AG09319 (cell line): ENCODE measurements around the gene GALNS.

Experiments
- DNase-seq: peaks from one replicate; pipeline ENCODE4 v3.0.0-alpha.2; 2010; ENCODE audit warnings: low read depth; ENCODE audit errors: extremely low read depth
- CTCF ChIP-seq: IDR thresholded peaks from 2 replicates; pipeline ENCODE4 v1.5.1; 2011; ENCODE audit warnings: low read depth, mild to moderate bottlenecking, inconsistent platforms, low read length, moderate library complexity

Gene GALNS

GRCh38 chr16:88834670-88835069, 22.1 kb downstream of the GALNS start:
- DNase-seq = no peak
- no peak for TF ChIP-seq CTCF

GRCh38 chr16:88833086-88833485, 23.7 kb downstream of the GALNS start:
- DNase-seq = no peak
- TF ChIP-seq CTCF = no peak

- DNase-seq = no peak
- no peak for TF ChIP-seq CTCF
These were observed 24.9 kb downstream of the GALNS start for GRCh38 chr16:88831838-88832237.

GRCh38 chr16:88830783-88831182, 26.0 kb downstream of the GALNS start:
- DNase-seq = no peak
- no peak for TF ChIP-seq CTCF

GRCh38 chr16:88830258-88830657, 26.5 kb downstream of the GALNS start:
- no peak for DNase-seq
- no peak for TF ChIP-seq CTCF

- no peak for DNase-seq
- no peak for TF ChIP-seq CTCF
These were observed 28.0 kb downstream of the GALNS start for GRCh38 chr16:88828711-88829110.

- DNase-seq = no peak
- TF ChIP-seq CTCF = no peak
These were observed 29.0 kb downstream of the GALNS start for GRCh38 chr16:88827727-88828126.
